Calu3 (cell line): ENCODE results near the gene MOB3B. TPM values are rescaled to one million over a fixed set of nuclear protein-coding genes. Genes with fewer than 3 reads are reported as not detected.

ENCODE experiments used
- BruUV-seq: library from RNA; stranded (reverse); fragments of 400-500 nt; replicated peaks from 2 replicates; lab custom pipeline; 2021; lab: Mats Ljungman, UMichigan
- CTCF ChIA-PET: fragments of 300-600 bp; sonication (Branson Sonifier 250); formaldehyde crosslinking; loops from one replicate; lab custom pipeline; 2022; ENCODE audit warnings: antibody characterized with exemption; lab: Charles Lee
- DNase-seq: peaks from one replicate; pipeline ENCODE4 v3.0.0; 2022
- H3K27ac Mint-ChIP-seq: one replicate; pipeline ENCODE4 v1.8.0; 2022; ENCODE audit warnings: mixed read lengths; ENCODE audit not compliant: unreplicated experiment
- H3K27me3 Mint-ChIP-seq: one replicate; pipeline ENCODE4 v1.8.0; 2022; ENCODE audit warnings: mixed read lengths; ENCODE audit not compliant: unreplicated experiment
- H3K36me3 Mint-ChIP-seq: one replicate; pipeline ENCODE4 v1.8.0; 2022; ENCODE audit warnings: mild to moderate bottlenecking, moderate library complexity, mixed read lengths; ENCODE audit not compliant: insufficient read depth, unreplicated experiment
- H3K4me1 Mint-ChIP-seq: one replicate; pipeline ENCODE4 v1.8.0; 2022; ENCODE audit warnings: mild to moderate bottlenecking, low read depth, mixed read lengths; ENCODE audit not compliant: unreplicated experiment
- H3K4me3 Mint-ChIP-seq: one replicate; pipeline ENCODE4 v1.8.0; 2022; ENCODE audit warnings: mild to moderate bottlenecking, low read depth, moderate library complexity, mixed read lengths; ENCODE audit not compliant: unreplicated experiment
- H3K9me3 Mint-ChIP-seq: one replicate; pipeline ENCODE4 v1.8.0; 2022; ENCODE audit warnings: low read depth, mixed read lengths; ENCODE audit not compliant: unreplicated experiment
- intact Hi-C: fragments of 100-400 bp; cut with micrococcal nuclease; formaldehyde crosslinking; loops from one replicate; pipeline ENCODE4 v1.10.0; 2022; ENCODE audit not compliant: unreplicated experiment
- total RNA-seq: library from RNA; stranded (reverse); gene quantifications from 2 replicates; pipeline ENCODE4 v1.2.3, GENCODE V29; 2022
- TF ChIP-seq, protein P1 (sequence below): fragments of 200-600 bp; IDR thresholded peaks from one replicate; pipeline ENCODE4 v1.8.0; 2022; ENCODE audit warnings: antibody characterized with exemption; ENCODE audit not compliant: unreplicated experiment

The MOB3B gene
- total RNA-seq, 1 experiment from 2014 or later, result 7.6 TPM

DNA sequence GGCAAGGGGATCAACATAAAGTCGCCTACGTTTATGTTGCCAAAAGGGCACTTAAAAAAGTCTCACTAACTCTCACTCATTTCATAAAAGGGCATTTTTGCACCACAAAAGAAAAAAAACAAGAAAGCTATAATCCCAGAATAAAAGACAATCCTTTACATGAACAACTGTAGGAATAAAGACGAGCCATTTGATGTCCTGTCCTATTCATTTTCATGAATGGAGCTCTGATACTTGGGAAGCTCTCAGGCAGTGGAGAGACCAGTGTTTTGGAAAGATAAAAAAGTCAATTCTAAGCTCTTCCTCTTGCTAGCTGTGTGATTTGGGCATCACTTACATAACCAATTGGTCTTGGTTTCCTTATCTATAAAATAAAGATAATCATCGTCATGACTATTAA, 137.2 kb downstream of the MOB3B start:
- BruUV-seq, result no TSS peak
- TF ChIP-seq, protein P1, sequence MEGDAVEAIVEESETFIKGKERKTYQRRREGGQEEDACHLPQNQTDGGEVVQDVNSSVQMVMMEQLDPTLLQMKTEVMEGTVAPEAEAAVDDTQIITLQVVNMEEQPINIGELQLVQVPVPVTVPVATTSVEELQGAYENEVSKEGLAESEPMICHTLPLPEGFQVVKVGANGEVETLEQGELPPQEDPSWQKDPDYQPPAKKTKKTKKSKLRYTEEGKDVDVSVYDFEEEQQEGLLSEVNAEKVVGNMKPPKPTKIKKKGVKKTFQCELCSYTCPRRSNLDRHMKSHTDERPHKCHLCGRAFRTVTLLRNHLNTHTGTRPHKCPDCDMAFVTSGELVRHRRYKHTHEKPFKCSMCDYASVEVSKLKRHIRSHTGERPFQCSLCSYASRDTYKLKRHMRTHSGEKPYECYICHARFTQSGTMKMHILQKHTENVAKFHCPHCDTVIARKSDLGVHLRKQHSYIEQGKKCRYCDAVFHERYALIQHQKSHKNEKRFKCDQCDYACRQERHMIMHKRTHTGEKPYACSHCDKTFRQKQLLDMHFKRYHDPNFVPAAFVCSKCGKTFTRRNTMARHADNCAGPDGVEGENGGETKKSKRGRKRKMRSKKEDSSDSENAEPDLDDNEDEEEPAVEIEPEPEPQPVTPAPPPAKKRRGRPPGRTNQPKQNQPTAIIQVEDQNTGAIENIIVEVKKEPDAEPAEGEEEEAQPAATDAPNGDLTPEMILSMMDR, result no peak
- no peak for DNase-seq
- H3K4me1 Mint-ChIP-seq, result peaks cover 69% of the 10 kb centered on the region
- CTCF ChIA-PET, result no interaction called here
- no peak overlapping the region for H3K27ac Mint-ChIP-seq
- no peak overlapping the region for H3K4me3 Mint-ChIP-seq
- H3K9me3 Mint-ChIP-seq, result no peaks in the 10 kb centered on the region
- no peaks in the 10 kb centered on the region for H3K36me3 Mint-ChIP-seq
- intact Hi-C loops, result no loop called here
- no peaks in the 10 kb centered on the region for H3K27me3 Mint-ChIP-seq

DNA sequence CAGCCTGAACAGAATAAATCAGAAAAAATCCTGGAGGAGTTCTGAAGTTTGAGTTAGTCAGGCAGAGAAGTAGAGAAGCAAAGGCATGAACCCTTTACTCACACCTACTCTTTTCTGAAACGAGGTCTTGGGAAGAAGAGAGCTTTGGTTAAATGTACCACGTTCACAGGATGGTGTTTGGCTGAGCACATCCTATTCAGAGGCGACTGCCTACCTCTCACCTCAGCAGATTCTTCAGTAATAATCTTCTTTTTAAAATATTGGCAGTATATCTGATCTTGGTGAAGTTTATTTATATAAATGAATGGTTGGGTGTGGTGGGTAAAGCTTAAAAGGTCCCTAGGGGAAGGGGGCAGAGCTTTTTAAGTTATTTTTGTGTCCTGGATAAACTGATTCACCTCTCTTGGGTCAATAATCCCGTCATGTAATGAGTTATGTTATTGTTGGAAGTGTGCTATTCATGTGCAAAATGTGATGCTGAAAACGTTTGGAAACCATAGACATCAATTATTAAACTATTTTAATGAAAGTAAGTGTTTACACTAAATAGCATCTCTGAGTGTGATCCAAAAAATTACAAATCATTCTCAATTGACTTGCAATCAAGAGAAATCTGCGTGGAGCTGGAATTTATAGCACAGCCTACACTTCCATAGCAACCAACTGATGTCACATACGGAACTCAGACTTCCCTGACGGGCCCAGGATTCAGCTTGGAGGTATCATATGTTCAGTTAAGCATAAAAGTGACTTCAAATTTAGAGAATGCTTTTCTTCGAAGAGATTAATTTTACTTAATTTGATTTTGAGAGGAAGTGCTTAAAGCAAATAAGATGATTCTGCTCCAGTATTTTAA, 138.3 kb downstream of the MOB3B start:
- no peak overlapping the region for H3K27ac Mint-ChIP-seq
- no peaks in the 10 kb centered on the region for H3K9me3 Mint-ChIP-seq
- no peak overlapping the region for H3K4me3 Mint-ChIP-seq
- TF ChIP-seq, protein P1, result no peak
- no peaks in the 10 kb centered on the region for H3K36me3 Mint-ChIP-seq
- no TSS peak for BruUV-seq
- peaks cover 75% of the 10 kb centered on the region for H3K4me1 Mint-ChIP-seq
- intact Hi-C loops, result no loop called here
- CTCF ChIA-PET, result no interaction called here
- DNase-seq, result no peak
- no peaks in the 10 kb centered on the region for H3K27me3 Mint-ChIP-seq

DNA sequence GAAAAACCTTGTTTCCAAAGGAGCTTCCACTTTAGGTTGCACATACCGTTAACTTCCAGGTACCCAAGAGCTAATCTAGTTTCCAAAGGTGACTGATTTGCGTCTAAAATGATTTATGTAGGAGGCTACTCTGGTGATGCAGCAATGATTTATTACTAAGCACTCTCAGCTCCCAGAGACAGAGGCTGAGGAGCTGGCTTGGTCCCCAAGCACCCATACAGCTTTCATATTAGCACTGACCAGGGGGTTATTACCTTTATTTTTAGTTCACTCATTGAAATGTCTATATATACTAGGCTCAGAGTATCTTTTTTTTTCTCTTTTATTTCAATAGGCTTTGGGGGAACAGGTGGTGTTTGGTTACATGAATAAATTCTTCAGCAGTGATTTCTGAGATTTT, 141.5 kb downstream of the MOB3B start:
- BruUV-seq, result no TSS peak
- Mint-ChIP-seq H3K27ac (no peak overlapping the region), H3K27me3 (no peaks in the 10 kb centered on the region), H3K9me3 (no peaks in the 10 kb centered on the region), H3K4me1 (peaks cover 70% of the 10 kb centered on the region), H3K36me3 (peaks cover 7% of the 10 kb centered on the region), H3K4me3 (no peak overlapping the region)
- TF ChIP-seq, protein P1, result no peak
- DNase-seq, result no peak
- intact Hi-C loops, result loop anchor here (5.0 kb wide), 1 partner anchor 39 kb away; no protein-coding TSS in a partner anchor
- CTCF ChIA-PET, result no interaction called here

DNA sequence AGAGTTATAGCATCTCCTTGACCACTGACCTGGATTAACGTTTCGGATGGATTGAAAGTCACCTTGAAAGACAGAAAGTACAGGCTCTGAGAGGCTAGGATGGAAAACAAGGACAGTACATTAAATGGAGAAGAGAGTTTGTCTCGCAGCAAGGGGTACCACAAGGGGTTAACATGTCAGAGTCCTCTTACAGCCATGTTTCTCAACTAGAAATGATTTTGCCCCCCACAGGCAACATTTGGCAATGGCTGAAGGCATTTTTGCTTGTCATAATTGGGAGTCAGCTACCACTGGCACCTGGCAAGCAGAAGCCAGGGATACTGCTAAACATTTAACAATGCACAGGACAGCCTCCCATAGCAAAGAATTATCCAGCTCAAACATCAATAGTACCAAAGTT, 141.9 kb downstream of the MOB3B start:
- CTCF ChIA-PET, result no interaction called here
- intact Hi-C loops, result loop anchor here (5.0 kb wide), 1 partner anchor 40 kb away; no protein-coding TSS in a partner anchor
- Mint-ChIP-seq H3K4me1 (peaks cover 70% of the 10 kb centered on the region), H3K9me3 (no peaks in the 10 kb centered on the region), H3K4me3 (no peak overlapping the region), H3K27ac (no peak overlapping the region), H3K36me3 (peaks cover 7% of the 10 kb centered on the region), H3K27me3 (no peaks in the 10 kb centered on the region)
- no TSS peak for BruUV-seq
- TF ChIP-seq, protein P1, result no peak
- DNase-seq, result no peak
